NCI-H187 treated with DMSO at 0.1 percent for 48 hours (cell line): ENCODE results near the gene NCOA1.

Experiments
- DNase-seq: peaks from one replicate; lab custom pipeline; 2025; lab: John Stamatoyannopoulos, UW

Gene NCOA1

GRCh38 chr2:24743924-24744323 lies 252.9 kb downstream of the NCOA1 start:
- DNase-seq = no peak

- no peak for DNase-seq
Measured at GRCh38 chr2:24744356-24744755, 253.3 kb downstream of the NCOA1 start.

GRCh38 chr2:24745825-24746224 lies 254.8 kb downstream of the NCOA1 start:
- DNase-seq = no peak

- no peak for DNase-seq
Measured at GRCh38 chr2:24747299-24747698, 256.2 kb downstream of the NCOA1 start.

GRCh38 chr2:24749069-24749691 lies 258.1 kb downstream of the NCOA1 start:
- no peak for DNase-seq

- no peak for DNase-seq
Measured at GRCh38 chr2:24754985-24755705, 264.1 kb downstream of the NCOA1 start.

GRCh38 chr2:24756789-24757188 lies 265.7 kb downstream of the NCOA1 start:
- no peak for DNase-seq

GRCh38 chr2:24761866-24762265 lies 270.8 kb downstream of the NCOA1 start:
- no peak for DNase-seq

- DNase-seq = no peak
Measured at GRCh38 chr2:24762518-24762917, 271.5 kb downstream of the NCOA1 start.

- no peak for DNase-seq
Measured at GRCh38 chr2:24763843-24764242, 272.8 kb downstream of the NCOA1 start.

- DNase-seq = no peak
Measured at GRCh38 chr2:24766609-24767008, 275.6 kb downstream of the NCOA1 start.

- no peak for DNase-seq
Measured at GRCh38 chr2:24768013-24768412, 277.0 kb downstream of the NCOA1 start.

GRCh38 chr2:24768601-24769000 lies 277.5 kb downstream of the NCOA1 start:
- DNase-seq = no peak

GRCh38 chr2:24771061-24771460 lies 280.0 kb downstream of the NCOA1 start:
- no peak for DNase-seq

- no peak for DNase-seq
Measured at GRCh38 chr2:24771764-24772586, 280.9 kb downstream of the NCOA1 start.

- DNase-seq = no peak
Measured at GRCh38 chr2:24774373-24774772, 283.3 kb downstream of the NCOA1 start.

GRCh38 chr2:24779116-24779515 lies 288.1 kb downstream of the NCOA1 start:
- DNase-seq = no peak

GRCh38 chr2:24783641-24784040 lies 292.6 kb downstream of the NCOA1 start:
- no peak for DNase-seq

- DNase-seq = peak; percentile 82
Measured at GRCh38 chr2:24785671-24786321, 294.7 kb downstream of the NCOA1 start.

GRCh38 chr2:24787532-24787931 lies 296.5 kb downstream of the NCOA1 start:
- no peak for DNase-seq

GRCh38 chr2:24788816-24789215 lies 297.8 kb downstream of the NCOA1 start:
- DNase-seq = no peak

- no peak for DNase-seq
Measured at GRCh38 chr2:24791452-24791851, 300.4 kb downstream of the NCOA1 start.

- no peak for DNase-seq
Measured at GRCh38 chr2:24792542-24792873, 301.5 kb downstream of the NCOA1 start.
